GM12865 (cell line): ENCODE data around the gene CCL25.
"Not testable (repeated sequence)": the region's sequence is repeated elsewhere in the genome, so short reads cannot be mapped to it uniquely, and the experiment has no call there.

Experiments used
- DNase-seq: peaks from one replicate; pipeline ENCODE4 v3.0.0; 2010; ENCODE audit warnings: low read depth
- H3K4me3 ChIP-seq: 2 replicates; pipeline ENCODE4 v1.5.1; 2011; ENCODE audit warnings: mild to moderate bottlenecking, low read depth, low read length, control low read depth
- CTCF ChIP-seq: IDR thresholded peaks from 2 replicates; pipeline ENCODE4 v1.5.1; 2011; ENCODE audit warnings: low read length, control low read depth, low read depth, inconsistent platforms; ENCODE audit not compliant: insufficient read depth; ENCODE audit errors: missing control alignments

Gene CCL25

GRCh38 chr19:8094336-8094735, 41.8 kb downstream of the CCL25 start:
- no peak overlapping the region for H3K4me3 ChIP-seq
- TF ChIP-seq CTCF = no peak
- no peak for DNase-seq

- no peak overlapping the region for H3K4me3 ChIP-seq
- no peak for TF ChIP-seq CTCF
- no peak for DNase-seq
Observed at GRCh38 chr19:8095354-8095886, 42.9 kb downstream of the CCL25 start.

GRCh38 chr19:8096071-8096470, 43.5 kb downstream of the CCL25 start:
- no peak overlapping the region for H3K4me3 ChIP-seq
- DNase-seq = peak; percentile 14
- TF ChIP-seq CTCF = peak; percentile 26

GRCh38 chr19:8097198-8097597, 44.6 kb downstream of the CCL25 start:
- no peak for TF ChIP-seq CTCF
- DNase-seq = peak; percentile 35
- no peak overlapping the region for H3K4me3 ChIP-seq

GRCh38 chr19:8097681-8098567, 45.4 kb downstream of the CCL25 start:
- peak; percentile 30 for DNase-seq
- H3K4me3 ChIP-seq = no peak overlapping the region
- TF ChIP-seq CTCF = no peak

- no peak for TF ChIP-seq CTCF
- no peak overlapping the region for H3K4me3 ChIP-seq
- DNase-seq = no peak
Observed at GRCh38 chr19:8101311-8101710, 48.8 kb downstream of the CCL25 start.

GRCh38 chr19:8101910-8102309, 49.4 kb downstream of the CCL25 start:
- not testable (repeated sequence) for DNase-seq

More at GRCh38 chr19:8101910-8102309, 49.4 kb downstream of the CCL25 start:
- H3K4me3 ChIP-seq = not testable (repeated sequence)
